ENCODE results near the gene SOX5.

SOX5 gene

GRCh38 chr12:23596568-23596967, 352.9 kb downstream of the SOX5 start:
- no peak for DNase-seq (ENCODE audit: low read depth)

GRCh38 chr12:23587833-23588559, 361.5 kb downstream of the SOX5 start:
- DNase-seq (ENCODE audit: low read depth) = no peak

GRCh38 chr12:23585782-23586163, 363.7 kb downstream of the SOX5 start:
- no peak for DNase-seq (ENCODE audit: low read depth)

GRCh38 chr12:23585156-23585781, 364.2 kb downstream of the SOX5 start:
- no peak for DNase-seq (ENCODE audit: low read depth)

- no peak for DNase-seq (ENCODE audit: low read depth)
Measured at GRCh38 chr12:23581913-23582312, 367.6 kb downstream of the SOX5 start.

GRCh38 chr12:23579257-23579656, 370.2 kb downstream of the SOX5 start:
- DNase-seq (ENCODE audit: low read depth) = no peak

- no peak for DNase-seq (ENCODE audit: low read depth)
Measured at GRCh38 chr12:23576372-23576771, 373.1 kb downstream of the SOX5 start.

GRCh38 chr12:23569356-23569755, 380.1 kb downstream of the SOX5 start:
- no peak for DNase-seq (ENCODE audit: low read depth)

GRCh38 chr12:23566133-23566532, 383.3 kb downstream of the SOX5 start:
- DNase-seq (ENCODE audit: low read depth) = no peak

GRCh38 chr12:23564451-23565152, 384.9 kb downstream of the SOX5 start:
- no peak for DNase-seq (ENCODE audit: low read depth)

GRCh38 chr12:23561364-23562345, 387.8 kb downstream of the SOX5 start:
- DNase-seq (ENCODE audit: low read depth) = no peak

- no peak for DNase-seq (ENCODE audit: low read depth)
Measured at GRCh38 chr12:23560611-23561010, 388.9 kb downstream of the SOX5 start.

GRCh38 chr12:23559268-23559753, 390.2 kb downstream of the SOX5 start:
- DNase-seq (ENCODE audit: low read depth) = no peak

GRCh38 chr12:23556661-23557060, 392.8 kb downstream of the SOX5 start:
- DNase-seq (ENCODE audit: low read depth) = no peak

- DNase-seq (ENCODE audit: low read depth) = no peak
Measured at GRCh38 chr12:23555825-23556207, 393.7 kb downstream of the SOX5 start.

- DNase-seq (ENCODE audit: low read depth) = no peak
Measured at GRCh38 chr12:23555180-23555824, 394.2 kb downstream of the SOX5 start.

GRCh38 chr12:23552417-23552816, 397.1 kb downstream of the SOX5 start:
- no peak for DNase-seq (ENCODE audit: low read depth)

GRCh38 chr12:23550753-23551152, 398.7 kb downstream of the SOX5 start:
- DNase-seq (ENCODE audit: low read depth) = no peak

- no peak for DNase-seq (ENCODE audit: low read depth)
Measured at GRCh38 chr12:23548742-23549141, 400.7 kb downstream of the SOX5 start.

- no peak for DNase-seq (ENCODE audit: low read depth)
Measured at GRCh38 chr12:23546756-23547155, 402.7 kb downstream of the SOX5 start.

- DNase-seq (ENCODE audit: low read depth) = no peak
Measured at GRCh38 chr12:23543767-23544166, 405.7 kb downstream of the SOX5 start.
